HCT116 (cell line): ENCODE measurements around the gene FRZB. TPM values are rescaled to one million over a fixed set of nuclear protein-coding genes. Genes with fewer than 3 reads are reported as not detected.

Experiments used
- ATAC-seq: fragments of 200-7000 bp; cut with Tn5 transposase; 2 replicates; pipeline ENCODE4 v1.9.1; 2020; ENCODE audit warnings: mild to moderate bottlenecking, moderate library complexity
- BruUV-seq: library from RNA; stranded (reverse); fragments of 400-500 nt; replicated peaks from 2 replicates; lab custom pipeline; 2021; lab: Mats Ljungman, UMichigan
- CTCF ChIA-PET: fragments of 300-600 bp; sonication (Branson Sonifier 250); formaldehyde crosslinking; loops from one replicate; lab custom pipeline; 2021; ENCODE audit warnings: antibody characterized with exemption; lab: Charles Lee
- POLR2A ChIA-PET: fragments of 300-600, 350-600 bp; sonication (Branson Sonifier 250); formaldehyde crosslinking; loops from one replicate; lab custom pipeline; 2021; ENCODE audit warnings: antibody characterized with exemption; lab: Charles Lee
- RAD21 ChIA-PET, 2 experiments: fragments of 300-600 bp; sonication (Branson Sonifier 250); formaldehyde crosslinking; loops; one replicate each; lab custom pipeline; 2023; ENCODE audit warnings: low total read pairs in 2 of 2; ENCODE audit not compliant: uncharacterized antibody in 2 of 2, unreplicated experiment in 2 of 2, low non-redundant PET in 1 of 2; lab: Charles Lee
- DNase-seq: peaks from one replicate; pipeline ENCODE4 v3.0.0-alpha.2; 2010; ENCODE audit warnings: low read depth, low spot score
- H2AFZ ChIP-seq: fragments of 200-600 bp; shearing (Covaris generic), sonication (generic); 2 replicates; pipeline ENCODE4 v1.6.1; 2017; ENCODE audit warnings: low read depth, mixed run types, mixed read lengths, antibody characterized with exemption, low read length; ENCODE audit not compliant: poor library complexity, severe bottlenecking
- H3K27ac ChIP-seq: 2 replicates; pipeline ENCODE4 v1.5.1; 2012; ENCODE audit warnings: low read depth, low read length
- H3K27me3 ChIP-seq: fragments of 200-600 bp; sonication (generic); 2 replicates; pipeline ENCODE4 v1.6.1; 2016; ENCODE audit warnings: mixed run types, low read length, mixed read lengths; ENCODE audit not compliant: insufficient read depth
- H3K36me3 ChIP-seq, 2 experiments: fragments of 200-500 bp in 1 of 2; fragments of 200-600 bp in 1 of 2; sonication (Bioruptor generic) in 1 of 2; sonication (generic) in 1 of 2; 2 replicates each; pipeline versions ENCODE4 v1.5.1 to v1.6.1; 2014 to 2016; ENCODE audit warnings: low read length in 2 of 2, inconsistent platforms in 1 of 2, mixed read lengths in 1 of 2, mixed run types in 1 of 2; ENCODE audit not compliant: insufficient read depth in 2 of 2, control insufficient read depth in 1 of 2
- H3K4me1 ChIP-seq, 2 experiments: fragments of 200-600 bp in 1 of 2; sonication (generic) in 1 of 2; 2 replicates each; pipeline versions ENCODE4 v1.5.1 to v1.6.1; 2012 to 2017; ENCODE audit warnings: low read length in 2 of 2, inconsistent platforms in 1 of 2, mild to moderate bottlenecking in 1 of 2, mixed read lengths in 1 of 2, mixed run types in 1 of 2, moderate library complexity in 1 of 2; ENCODE audit not compliant: insufficient read depth in 2 of 2, control insufficient read depth in 1 of 2
- H3K4me2 ChIP-seq: fragments of 200-600 bp; sonication (generic); 2 replicates; pipeline ENCODE4 v1.6.1; 2017; ENCODE audit warnings: mixed run types, low read length, mixed read lengths
- H3K4me3 ChIP-seq, 2 experiments: fragments of 200-600 bp in 1 of 2; sonication (generic) in 1 of 2; replicated peaks in 1 of 2; 2 replicates each; pipeline ENCODE4 v1.5.1; 2011 to 2016; ENCODE audit warnings: low read length in 2 of 2, control low read depth in 1 of 2, low read depth in 1 of 2, mild to moderate bottlenecking in 1 of 2, mixed read lengths in 1 of 2, mixed run types in 1 of 2
- H3K79me2 ChIP-seq: fragments of 200-600 bp; sonication (generic); 2 replicates; pipeline ENCODE4 v1.6.1; 2017; ENCODE audit warnings: mild to moderate bottlenecking, mixed run types, low read length, moderate library complexity, mixed read lengths; ENCODE audit not compliant: insufficient read depth
- H3K9ac ChIP-seq: fragments of 200-600 bp; sonication (generic); 2 replicates; pipeline ENCODE4 v1.6.1; 2016; ENCODE audit warnings: low read length, mixed read lengths
- H3K9me2 ChIP-seq: fragments of 200-600 bp; sonication (generic), shearing (Covaris generic); 2 replicates; pipeline ENCODE4 v1.6.1; 2017; ENCODE audit warnings: mixed run types, mild to moderate bottlenecking, moderate library complexity; ENCODE audit not compliant: insufficient read depth
- H3K9me3 ChIP-seq, 2 experiments: fragments of 200-500 bp in 1 of 2; fragments of 200-600 bp in 1 of 2; sonication (Bioruptor generic) in 1 of 2; sonication (generic) in 1 of 2; 2 replicates each; pipeline ENCODE4 v1.6.1; 2014 to 2017; ENCODE audit warnings: low read length in 2 of 2, mixed read lengths in 2 of 2, inconsistent platforms in 1 of 2, low read depth in 1 of 2, mild to moderate bottlenecking in 1 of 2, mixed run types in 1 of 2, moderate library complexity in 1 of 2; ENCODE audit not compliant: control insufficient read depth in 1 of 2, insufficient read depth in 1 of 2
- H4K20me1 ChIP-seq: fragments of 200-600 bp; sonication (generic), shearing (Covaris generic); 2 replicates; pipeline ENCODE4 v1.6.1; 2017; ENCODE audit warnings: mixed run types, mild to moderate bottlenecking, moderate library complexity; ENCODE audit not compliant: insufficient read depth
- ATF3 ChIP-seq: IDR thresholded peaks from 2 replicates; pipeline ENCODE4 v1.6.1; 2012
- CBX3 ChIP-seq: IDR thresholded peaks from 2 replicates; pipeline ENCODE4 v1.6.1; 2012; ENCODE audit warnings: low read depth
- CEBPB ChIP-seq: IDR thresholded peaks from 2 replicates; pipeline ENCODE4 v1.6.1; 2012; ENCODE audit warnings: low read depth
- EGR1 ChIP-seq: IDR thresholded peaks from 2 replicates; pipeline ENCODE4 v1.6.1; 2012; ENCODE audit warnings: low read depth
- ELF1 ChIP-seq: IDR thresholded peaks from 2 replicates; pipeline ENCODE4 v1.6.1; 2012; ENCODE audit warnings: low read depth, borderline replicate concordance
- EZH2 ChIP-seq: fragments of 200-600 bp; sonication (generic); IDR thresholded peaks from 2 replicates; pipeline ENCODE4 v1.6.1; 2017; ENCODE audit warnings: antibody characterized with exemption, mixed run types
- EZH2phosphoT487 ChIP-seq: fragments of 200-600 bp; IDR thresholded peaks from 2 replicates; pipeline ENCODE4 v1.6.1; 2018; ENCODE audit warnings: antibody characterized with exemption, borderline replicate concordance
- MAX ChIP-seq: IDR thresholded peaks from 2 replicates; pipeline ENCODE4 v1.6.1; 2012
- POLR2A ChIP-seq: IDR thresholded peaks from 2 replicates; pipeline ENCODE4 v1.7.0; 2011; ENCODE audit warnings: borderline replicate concordance; ENCODE audit not compliant: insufficient read depth, insufficient read length; ENCODE audit errors: extremely low read depth
- REST ChIP-seq: IDR thresholded peaks from 2 replicates; pipeline ENCODE4 v1.6.1; 2012; ENCODE audit warnings: low read depth
- SIN3A ChIP-seq: IDR thresholded peaks from 2 replicates; pipeline ENCODE4 v1.6.1; 2012; ENCODE audit warnings: low read depth
- SP1 ChIP-seq: IDR thresholded peaks from 2 replicates; pipeline ENCODE4 v1.6.1; 2012; ENCODE audit warnings: low read depth
- SRF ChIP-seq: IDR thresholded peaks from 2 replicates; pipeline ENCODE4 v1.6.1; 2012; ENCODE audit warnings: low read depth
- TCF7L2 ChIP-seq: IDR thresholded peaks from 2 replicates; pipeline ENCODE4 v1.7.0; 2011; ENCODE audit warnings: borderline replicate concordance, inconsistent platforms; ENCODE audit not compliant: insufficient read depth, insufficient read length; ENCODE audit errors: extremely low read depth
- YY1 ChIP-seq: IDR thresholded peaks from 2 replicates; pipeline ENCODE4 v1.6.1; 2011; ENCODE audit warnings: low read length, low read depth, moderate library complexity, mild to moderate bottlenecking; ENCODE audit not compliant: insufficient replicate concordance; ENCODE audit errors: extremely low read depth
- ZBTB33 ChIP-seq: IDR thresholded peaks from 2 replicates; pipeline ENCODE4 v1.6.1; 2011; ENCODE audit warnings: mild to moderate bottlenecking, low read length, moderate library complexity; ENCODE audit not compliant: insufficient replicate concordance; ENCODE audit errors: extremely low read depth
- ZFX ChIP-seq: fragments of 450-650 bp; IDR thresholded peaks from 2 replicates; pipeline ENCODE4 v1.6.1; 2017
- ZNF274 ChIP-seq: fragments of 200-500 bp; sonication (Bioruptor generic); IDR thresholded peaks from 2 replicates; pipeline ENCODE4 v1.6.1; 2014; ENCODE audit warnings: mild to moderate bottlenecking, low read depth, low read length, inconsistent platforms
- intact Hi-C: fragments of 100-400 bp; cut with micrococcal nuclease; formaldehyde crosslinking; loops from 2 replicates; pipeline ENCODE4 v1.10.0; 2022
- total RNA-seq: library from RNA; stranded (reverse); gene quantifications from one replicate; pipeline ENCODE4 v1.2.1, GENCODE V29; 2021; ENCODE audit not compliant: unreplicated experiment

Gene FRZB
- total RNA-seq, 1 experiment from 2014 or later, result 0.49 TPM

- Histone ChIP-seq H3K4me2 (no peak overlapping the region), H4K20me1 (no peaks in the 10 kb centered on the region; the same call in 1 of the 2 replicates), H3K27ac (no peak overlapping the region), H3K4me3 (no peak overlapping the region), H3K9me2 (no peaks in the 10 kb centered on the region), H3K4me1 (no peaks in the 10 kb centered on the region), H2AFZ (no peak overlapping the region), H3K27me3 (no peaks in the 10 kb centered on the region), H3K9ac (no peak overlapping the region), H3K36me3 (no peaks in the 10 kb centered on the region), H3K79me2 (no peaks in the 10 kb centered on the region), H3K9me3 (no peaks in the 10 kb centered on the region)
- intact Hi-C loops, result no loop called here
- DNase-seq, result no peak
- ChIA-PET CTCF (no interaction called here), POLR2A (no interaction called here), RAD21 (no interaction called here)
- no TSS peak for BruUV-seq
- no peak for TF ChIP-seq ELF1
- TF ChIP-seq EZH2phosphoT487, result no peak
- no peak for TF ChIP-seq EZH2
- no peak for TF ChIP-seq SRF
- no peak for TF ChIP-seq REST
- TF ChIP-seq SP1, result no peak
- TF ChIP-seq ZFX, result no peak
- TF ChIP-seq SIN3A, result no peak
- no peak for TF ChIP-seq TCF7L2
- TF ChIP-seq ZBTB33, result no peak
- TF ChIP-seq ZNF274, result no peak
- no peak for TF ChIP-seq CBX3
- TF ChIP-seq YY1, result no peak
- TF ChIP-seq POLR2A, result no peak
- no peak for TF ChIP-seq ATF3
- TF ChIP-seq EGR1, result no peak
- TF ChIP-seq CEBPB, result no peak
- no peak for TF ChIP-seq MAX
- no peak for ATAC-seq
These were observed 20.7 kb upstream of the FRZB start for GRCh38 chr2:182887093-182887492.
